Measurements from ENCODE around the gene ARSG. TPM values are rescaled to one million over a fixed set of nuclear protein-coding genes. Genes with fewer than 3 reads are reported as not detected.

ARSG gene
- total and polyA plus RNA-seq, 2 experiments from 2014 or later, result 1.7 to 5.1 TPM

DNA sequence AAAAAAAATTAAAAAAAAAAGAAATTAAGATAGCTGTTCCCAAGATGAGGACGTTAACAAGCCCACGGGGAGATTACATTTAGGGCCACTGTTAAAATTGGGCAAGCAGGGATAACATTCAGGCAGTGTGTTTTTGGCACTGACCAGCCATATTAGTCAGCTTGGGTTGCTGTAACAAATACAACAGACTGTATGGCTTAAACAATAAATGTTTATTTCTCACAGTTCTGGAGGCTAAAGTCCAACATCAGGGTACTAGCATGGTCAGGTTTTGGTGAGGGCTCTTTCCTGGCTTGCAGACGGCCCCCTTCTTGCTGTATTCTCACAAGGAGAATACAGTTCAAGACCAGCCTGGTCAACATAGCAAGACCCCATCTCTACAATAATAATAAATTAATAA lies 31.3 kb downstream of the ARSG start:
- Histone ChIP-seq H3K79me2 (replicated peaks; ENCODE audit: insufficient read depth) (no peaks in the 10 kb centered on the region), H3K9me2 (ENCODE audit: insufficient read depth) (no peaks in the 10 kb centered on the region), H3F3A (replicated peaks; ENCODE audit: low read depth) (no peaks in the 10 kb centered on the region), H2AFZ (no peak overlapping the region), H3K4me1 (ENCODE audit: insufficient read depth) (peaks cover 8% of the 10 kb centered on the region), H3K27me3 (ENCODE audit: insufficient read depth) (no peaks in the 10 kb centered on the region), H4K20me1 (replicated peaks; ENCODE audit: insufficient read depth) (no peaks in the 10 kb centered on the region), H3K4me2 (no peak overlapping the region), H3K27ac (ENCODE audit: low read depth) (no peak overlapping the region), H3K36me3 (ENCODE audit: insufficient read depth) (no peaks in the 10 kb centered on the region), H3K4me3 (no peak overlapping the region)
- ATAC-seq (no peak), DNase-seq (ENCODE audit: low spot score) (no peak)
- Mint-ChIP-seq H3K4me3 (no peak overlapping the region), H3K27me3 (ENCODE audit: insufficient read depth, low read depth, poor library complexity) (peaks cover 2% of the 10 kb centered on the region), H3K9me3 (no peaks in the 10 kb centered on the region), H3K4me1 (peaks cover 29% of the 10 kb centered on the region), H3K27ac (no peak overlapping the region), H3K36me3 (ENCODE audit: low read depth) (peaks cover 6% of the 10 kb centered on the region; the same call in 1 of the 3 replicates)
- TF ChIP-seq CTCF (conservative IDR thresholded peaks at IDR 0.05; ENCODE audit: low read depth in 2 of 2), result no peak
- TF ChIP-seq, protein P1, sequence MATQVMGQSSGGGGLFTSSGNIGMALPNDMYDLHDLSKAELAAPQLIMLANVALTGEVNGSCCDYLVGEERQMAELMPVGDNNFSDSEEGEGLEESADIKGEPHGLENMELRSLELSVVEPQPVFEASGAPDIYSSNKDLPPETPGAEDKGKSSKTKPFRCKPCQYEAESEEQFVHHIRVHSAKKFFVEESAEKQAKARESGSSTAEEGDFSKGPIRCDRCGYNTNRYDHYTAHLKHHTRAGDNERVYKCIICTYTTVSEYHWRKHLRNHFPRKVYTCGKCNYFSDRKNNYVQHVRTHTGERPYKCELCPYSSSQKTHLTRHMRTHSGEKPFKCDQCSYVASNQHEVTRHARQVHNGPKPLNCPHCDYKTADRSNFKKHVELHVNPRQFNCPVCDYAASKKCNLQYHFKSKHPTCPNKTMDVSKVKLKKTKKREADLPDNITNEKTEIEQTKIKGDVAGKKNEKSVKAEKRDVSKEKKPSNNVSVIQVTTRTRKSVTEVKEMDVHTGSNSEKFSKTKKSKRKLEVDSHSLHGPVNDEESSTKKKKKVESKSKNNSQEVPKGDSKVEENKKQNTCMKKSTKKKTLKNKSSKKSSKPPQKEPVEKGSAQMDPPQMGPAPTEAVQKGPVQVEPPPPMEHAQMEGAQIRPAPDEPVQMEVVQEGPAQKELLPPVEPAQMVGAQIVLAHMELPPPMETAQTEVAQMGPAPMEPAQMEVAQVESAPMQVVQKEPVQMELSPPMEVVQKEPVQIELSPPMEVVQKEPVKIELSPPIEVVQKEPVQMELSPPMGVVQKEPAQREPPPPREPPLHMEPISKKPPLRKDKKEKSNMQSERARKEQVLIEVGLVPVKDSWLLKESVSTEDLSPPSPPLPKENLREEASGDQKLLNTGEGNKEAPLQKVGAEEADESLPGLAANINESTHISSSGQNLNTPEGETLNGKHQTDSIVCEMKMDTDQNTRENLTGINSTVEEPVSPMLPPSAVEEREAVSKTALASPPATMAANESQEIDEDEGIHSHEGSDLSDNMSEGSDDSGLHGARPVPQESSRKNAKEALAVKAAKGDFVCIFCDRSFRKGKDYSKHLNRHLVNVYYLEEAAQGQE (IDR thresholded peaks at IDR 0.05; ENCODE audit: unreplicated experiment), result no peak
- no peak for TF ChIP-seq NANOG (IDR thresholded peaks at IDR 0.05; ENCODE audit: borderline replicate concordance)
- no peak for TF ChIP-seq JUNB (IDR thresholded peaks at IDR 0.05; ENCODE audit: unreplicated experiment)
- TF ChIP-seq STAT1 (IDR thresholded peaks at IDR 0.05; ENCODE audit: unreplicated experiment), result no peak
- no peak for TF ChIP-seq CREB1 (CRISPR knock-in tag; IDR thresholded peaks at IDR 0.05; ENCODE audit: low read depth)
- TF ChIP-seq, protein P2, sequence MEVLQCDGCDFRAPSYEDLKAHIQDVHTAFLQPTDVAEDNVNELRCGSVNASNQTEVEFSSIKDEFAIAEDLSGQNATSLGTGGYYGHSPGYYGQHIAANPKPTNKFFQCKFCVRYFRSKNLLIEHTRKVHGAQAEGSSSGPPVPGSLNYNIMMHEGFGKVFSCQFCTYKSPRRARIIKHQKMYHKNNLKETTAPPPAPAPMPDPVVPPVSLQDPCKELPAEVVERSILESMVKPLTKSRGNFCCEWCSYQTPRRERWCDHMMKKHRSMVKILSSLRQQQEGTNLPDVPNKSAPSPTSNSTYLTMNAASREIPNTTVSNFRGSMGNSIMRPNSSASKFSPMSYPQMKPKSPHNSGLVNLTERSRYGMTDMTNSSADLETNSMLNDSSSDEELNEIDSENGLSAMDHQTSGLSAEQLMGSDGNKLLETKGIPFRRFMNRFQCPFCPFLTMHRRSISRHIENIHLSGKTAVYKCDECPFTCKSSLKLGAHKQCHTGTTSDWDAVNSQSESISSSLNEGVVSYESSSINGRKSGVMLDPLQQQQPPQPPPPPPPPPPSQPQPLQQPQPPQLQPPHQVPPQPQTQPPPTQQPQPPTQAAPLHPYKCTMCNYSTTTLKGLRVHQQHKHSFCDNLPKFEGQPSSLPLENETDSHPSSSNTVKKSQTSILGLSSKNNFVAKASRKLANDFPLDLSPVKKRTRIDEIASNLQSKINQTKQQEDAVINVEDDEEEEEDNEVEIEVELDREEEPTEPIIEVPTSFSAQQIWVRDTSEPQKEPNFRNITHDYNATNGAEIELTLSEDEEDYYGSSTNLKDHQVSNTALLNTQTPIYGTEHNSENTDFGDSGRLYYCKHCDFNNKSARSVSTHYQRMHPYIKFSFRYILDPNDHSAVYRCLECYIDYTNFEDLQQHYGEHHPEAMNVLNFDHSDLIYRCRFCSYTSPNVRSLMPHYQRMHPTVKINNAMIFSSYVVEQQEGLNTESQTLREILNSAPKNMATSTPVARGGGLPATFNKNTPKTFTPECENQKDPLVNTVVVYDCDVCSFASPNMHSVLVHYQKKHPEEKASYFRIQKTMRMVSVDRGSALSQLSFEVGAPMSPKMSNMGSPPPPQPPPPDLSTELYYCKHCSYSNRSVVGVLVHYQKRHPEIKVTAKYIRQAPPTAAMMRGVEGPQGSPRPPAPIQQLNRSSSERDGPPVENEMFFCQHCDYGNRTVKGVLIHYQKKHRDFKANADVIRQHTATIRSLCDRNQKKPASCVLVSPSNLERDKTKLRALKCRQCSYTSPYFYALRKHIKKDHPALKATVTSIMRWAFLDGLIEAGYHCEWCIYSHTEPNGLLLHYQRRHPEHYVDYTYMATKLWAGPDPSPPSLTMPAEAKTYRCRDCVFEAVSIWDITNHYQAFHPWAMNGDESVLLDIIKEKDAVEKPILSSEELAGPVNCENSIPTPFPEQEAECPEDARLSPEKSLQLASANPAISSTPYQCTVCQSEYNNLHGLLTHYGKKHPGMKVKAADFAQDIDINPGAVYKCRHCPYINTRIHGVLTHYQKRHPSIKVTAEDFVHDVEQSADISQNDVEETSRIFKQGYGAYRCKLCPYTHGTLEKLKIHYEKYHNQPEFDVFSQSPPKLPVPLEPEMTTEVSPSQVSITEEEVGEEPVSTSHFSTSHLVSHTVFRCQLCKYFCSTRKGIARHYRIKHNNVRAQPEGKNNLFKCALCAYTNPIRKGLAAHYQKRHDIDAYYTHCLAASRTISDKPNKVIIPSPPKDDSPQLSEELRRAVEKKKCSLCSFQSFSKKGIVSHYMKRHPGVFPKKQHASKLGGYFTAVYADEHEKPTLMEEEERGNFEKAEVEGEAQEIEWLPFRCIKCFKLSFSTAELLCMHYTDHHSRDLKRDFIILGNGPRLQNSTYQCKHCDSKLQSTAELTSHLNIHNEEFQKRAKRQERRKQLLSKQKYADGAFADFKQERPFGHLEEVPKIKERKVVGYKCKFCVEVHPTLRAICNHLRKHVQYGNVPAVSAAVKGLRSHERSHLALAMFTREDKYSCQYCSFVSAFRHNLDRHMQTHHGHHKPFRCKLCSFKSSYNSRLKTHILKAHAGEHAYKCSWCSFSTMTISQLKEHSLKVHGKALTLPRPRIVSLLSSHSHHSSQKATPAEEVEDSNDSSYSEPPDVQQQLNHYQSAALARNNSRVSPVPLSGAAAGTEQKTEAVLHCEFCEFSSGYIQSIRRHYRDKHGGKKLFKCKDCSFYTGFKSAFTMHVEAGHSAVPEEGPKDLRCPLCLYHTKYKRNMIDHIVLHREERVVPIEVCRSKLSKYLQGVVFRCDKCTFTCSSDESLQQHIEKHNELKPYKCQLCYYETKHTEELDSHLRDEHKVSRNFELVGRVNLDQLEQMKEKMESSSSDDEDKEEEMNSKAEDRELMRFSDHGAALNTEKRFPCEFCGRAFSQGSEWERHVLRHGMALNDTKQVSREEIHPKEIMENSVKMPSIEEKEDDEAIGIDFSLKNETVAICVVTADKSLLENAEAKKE (CRISPR knock-in tag; IDR thresholded peaks at IDR 0.05), result no peak
